ENCODE results near the gene RABL6. TPM values are rescaled to one million over a fixed set of nuclear protein-coding genes. Genes with fewer than 3 reads are reported as not detected.
"Not testable (repeated sequence)": the region's sequence is repeated elsewhere in the genome, so short reads cannot be mapped to it uniquely, and the experiment has no call there.

The RABL6 gene
- polyA plus RNA-seq, 6 donors from 2014 or later: 3.8 to 16.8 (median 9.7) TPM

DNA sequence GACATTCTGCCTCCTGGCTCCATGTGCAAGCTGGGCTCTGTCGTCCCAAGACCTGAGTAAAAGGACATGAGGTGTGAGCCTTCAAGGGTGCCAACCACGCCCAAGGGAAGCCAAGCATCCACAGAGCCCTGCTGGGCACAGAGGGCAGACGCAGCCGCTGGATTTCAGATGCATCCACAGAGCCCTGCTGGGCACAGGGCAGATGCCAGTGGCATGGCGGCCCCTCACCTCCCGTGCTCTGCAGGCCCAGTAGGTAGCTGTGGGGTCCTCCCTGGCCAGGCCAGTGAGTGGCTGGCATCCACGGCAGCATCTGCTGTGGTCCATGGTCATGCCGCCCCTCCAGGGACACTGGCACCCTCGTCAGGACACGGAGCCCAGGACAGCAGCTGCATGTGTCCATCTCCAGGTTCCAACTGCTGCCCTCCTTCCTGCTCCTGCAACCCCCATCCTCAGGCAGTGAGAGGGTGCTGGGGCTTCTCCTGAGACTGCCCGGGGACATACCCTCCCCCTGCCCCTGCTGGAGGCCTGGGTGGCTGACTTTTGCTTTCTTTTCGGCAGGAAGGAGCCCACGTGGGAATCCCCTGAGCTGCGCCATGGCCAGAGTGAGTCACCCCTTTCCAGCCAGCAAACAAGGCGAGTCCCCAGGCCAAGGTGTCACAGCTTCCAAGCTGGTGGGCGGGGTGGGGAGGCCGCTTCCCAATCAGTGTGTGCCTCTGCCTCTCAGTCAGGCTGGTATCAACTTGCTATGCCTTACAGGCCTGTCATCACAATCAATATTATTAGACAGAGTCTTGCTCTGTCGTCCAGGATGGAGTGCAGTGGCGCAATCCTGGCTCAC is 74.6 kb downstream of the RABL6 start:
- ATAC-seq (ENCODE audit: low read depth in 2 of 2) (peak; percentile 24 to 37), DNase-seq (peak; percentile 52)
- peaks cover 14 to 32% (median 20%) of the 10 kb centered on the region in 3 donors for H3K4me1 Mint-ChIP-seq
- H3K27ac Mint-ChIP-seq: peak overlapping the region in 5 of 6 donors; percentile 57 to 87 (median 70)
- H3K27me3 Mint-ChIP-seq: no peaks in the 10 kb centered on the region
- H3K36me3 Mint-ChIP-seq: no peaks in the 10 kb centered on the region
- H3K9me3 Mint-ChIP-seq: no peaks in the 10 kb centered on the region
- peak overlapping the region; percentile 35 to 80 (median 74) for H3K4me3 Mint-ChIP-seq

DNA sequence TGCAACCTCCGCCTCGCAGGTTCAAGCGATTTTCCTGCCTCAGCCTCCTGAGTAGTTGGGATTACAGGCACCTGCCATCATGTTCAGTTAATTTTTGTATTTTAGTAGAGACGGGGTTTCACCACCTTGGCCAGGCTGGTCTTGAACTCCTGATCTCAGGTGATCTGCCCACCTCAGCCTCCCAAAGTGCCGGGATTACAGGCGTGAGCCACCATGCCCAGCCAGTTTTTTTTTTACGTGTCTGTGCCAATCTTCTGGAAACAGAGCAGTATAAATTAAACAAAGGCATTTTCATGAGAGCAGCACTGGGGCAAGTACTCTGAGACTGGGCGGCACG is 75.2 kb downstream of the RABL6 start:
- H3K4me3 Mint-ChIP-seq: peak overlapping the region; percentile 15 to 80 (median 74)
- ATAC-seq (ENCODE audit: low read depth in 2 of 2): not testable (repeated sequence)

GRCh38 chr9:136883670-136884069 is 75.9 kb downstream of the RABL6 start:
- H3K4me1 Mint-ChIP-seq: peaks cover 20 to 42% (median 29%) of the 10 kb centered on the region in 3 donors

More for the DNA sequence above, 75.2 kb downstream of the RABL6 start:
- not testable (repeated sequence) for H3K36me3 Mint-ChIP-seq, H3K9me3 Mint-ChIP-seq, H3K27me3 Mint-ChIP-seq, DNase-seq
- H3K27ac Mint-ChIP-seq: peak overlapping the region in 5 of 6 donors; percentile 57 to 87 (median 70)
- peaks cover 18 to 36% (median 21%) of the 10 kb centered on the region in 3 donors for H3K4me1 Mint-ChIP-seq

DNA sequence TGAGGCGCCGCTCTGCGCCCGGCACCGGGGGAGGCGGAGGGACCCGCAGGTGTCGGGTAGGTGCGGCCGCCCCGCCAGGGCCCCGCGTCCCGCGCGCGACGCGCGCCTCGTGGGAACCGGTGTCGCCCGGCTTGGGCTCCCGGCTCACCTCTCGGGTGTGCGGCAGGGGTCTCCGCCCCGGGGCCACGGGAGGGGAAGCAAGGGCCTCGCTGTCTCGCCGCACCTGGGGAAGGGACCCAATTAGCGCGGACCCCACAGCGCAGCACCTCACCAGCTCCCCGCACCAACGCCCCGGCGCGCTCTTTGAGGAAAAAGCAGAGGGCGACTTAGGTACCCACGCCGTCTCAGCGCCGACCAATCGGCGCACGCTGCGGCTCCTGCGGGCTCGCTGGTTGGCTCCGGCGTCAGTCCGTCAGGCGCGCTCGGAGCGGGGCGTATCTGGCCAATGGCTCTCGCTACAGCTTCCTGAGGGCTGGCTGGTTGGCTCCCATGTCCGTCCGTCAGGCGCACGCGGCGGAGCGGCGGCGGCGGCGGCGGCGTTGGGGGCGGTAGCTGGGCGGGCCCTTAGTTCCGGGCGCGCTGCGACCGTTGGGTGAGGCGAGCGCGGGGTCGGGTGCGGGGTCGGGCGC is 78.3 kb downstream of the RABL6 start, which contains the start of gene TRAF2:
Gene TRAF2, plus strand, starts transcription at position 567 of the 629 bp plus-strand sequence. CDS start 12,225 bp downstream, outside the sequence.
- DNase-seq (peak; percentile 97), ATAC-seq (ENCODE audit: low read depth in 2 of 2) (peak; percentile 91 to 92)
- peaks cover 20 to 46% (median 29%) of the 10 kb centered on the region in 3 donors for H3K4me1 Mint-ChIP-seq
- peak within 1 kb of the TSS; percentile 64 to 93 (median 86) for H3K27ac Mint-ChIP-seq
- no peaks in the 10 kb centered on the region for H3K36me3 Mint-ChIP-seq
- no peaks in the 10 kb centered on the region for H3K27me3 Mint-ChIP-seq
- no peaks in the 10 kb centered on the region for H3K9me3 Mint-ChIP-seq
- peak within 1 kb of the TSS; percentile 80 to 91 (median 88) for H3K4me3 Mint-ChIP-seq

More at GRCh38 chr9:136883670-136884069, 75.9 kb downstream of the RABL6 start:
- ATAC-seq (ENCODE audit: low read depth in 2 of 2); H3K36me3 Mint-ChIP-seq; H3K9me3 Mint-ChIP-seq; H3K27me3 Mint-ChIP-seq; DNase-seq: not testable (repeated sequence)
- H3K27ac Mint-ChIP-seq: peak overlapping the region in 1 of 6 donors; percentile 54
- H3K4me3 Mint-ChIP-seq: peak overlapping the region in 5 of 8 donors; percentile 29 to 78 (median 69)

GRCh38 chr9:136886610-136887597 is 79.2 kb downstream of the RABL6 start:
- H3K27me3 Mint-ChIP-seq: no peaks in the 10 kb centered on the region
- H3K36me3 Mint-ChIP-seq: no peaks in the 10 kb centered on the region
- peak; percentile 52 to 54 for ATAC-seq (ENCODE audit: low read depth in 2 of 2)

GRCh38 chr9:136888454-136888853 is 80.7 kb downstream of the RABL6 start:
- Mint-ChIP-seq H3K9me3 (no peaks in the 10 kb centered on the region), H3K4me1 (peaks cover 14 to 42% (median 22%) of the 10 kb centered on the region in 3 donors), H3K27ac (no peak overlapping the region), H3K36me3 (no peaks in the 10 kb centered on the region), H3K27me3 (no peaks in the 10 kb centered on the region), H3K4me3 (peak overlapping the region in 1 of 8 donors; percentile 88)
- no peak for DNase-seq
- ATAC-seq (ENCODE audit: low read depth in 2 of 2): no peak

More at GRCh38 chr9:136886610-136887597, 79.2 kb downstream of the RABL6 start:
- Mint-ChIP-seq H3K4me1 (peaks cover 17 to 47% (median 22%) of the 10 kb centered on the region in 3 donors), H3K27ac (peak overlapping the region; percentile 64 to 93 (median 86)), H3K4me3 (peak overlapping the region; percentile 80 to 91 (median 88)), H3K9me3 (no peaks in the 10 kb centered on the region)
- DNase-seq: peak; percentile 37

- no peaks in the 10 kb centered on the region for H3K27me3 Mint-ChIP-seq
- peaks cover 22 to 51% (median 31%) of the 10 kb centered on the region in 3 donors for H3K4me1 Mint-ChIP-seq
- H3K4me3 Mint-ChIP-seq: peak overlapping the region in 3 of 8 donors; percentile 33 to 50 (median 35)
Observed at GRCh38 chr9:136889858-136890257, 82.1 kb downstream of the RABL6 start.

GRCh38 chr9:136890661-136891060 is 82.9 kb downstream of the RABL6 start:
- H3K4me1 Mint-ChIP-seq: peaks cover 26 to 50% (median 36%) of the 10 kb centered on the region in 3 donors

More at GRCh38 chr9:136889858-136890257, 82.1 kb downstream of the RABL6 start:
- Mint-ChIP-seq H3K27ac (peak overlapping the region in 1 of 6 donors; percentile 85), H3K9me3 (no peaks in the 10 kb centered on the region), H3K36me3 (peaks cover 0 to 5% of the 10 kb centered on the region in 2 donors)
- DNase-seq: no peak
- no peak for ATAC-seq (ENCODE audit: low read depth in 2 of 2)

More at GRCh38 chr9:136890661-136891060, 82.9 kb downstream of the RABL6 start:
- Mint-ChIP-seq H3K4me3 (no peak overlapping the region), H3K27ac (no peak overlapping the region), H3K27me3 (no peaks in the 10 kb centered on the region), H3K9me3 (no peaks in the 10 kb centered on the region), H3K36me3 (peaks cover 0 to 5% of the 10 kb centered on the region in 2 donors)
- no peak for ATAC-seq (ENCODE audit: low read depth in 2 of 2)
- no peak for DNase-seq

Other genes with a start within 250 kb of the RABL6 start
- gene EGFL7, start 145.0 kb upstream of the RABL6 start, polyA plus RNA-seq (ENCODE audit: low read depth in 6 of 6): under 1 TPM in 2 of 6 donors, not detected in 4; 0.33 TPM
- gene AGPAT2, start 120.5 kb upstream of the RABL6 start, polyA plus RNA-seq (ENCODE audit: low read depth in 6 of 6): 10 to 100 TPM; 36.1 to 59.9 (median 48.0) TPM
- gene DIPK1B, start 95.4 kb upstream of the RABL6 start, polyA plus RNA-seq (ENCODE audit: low read depth in 6 of 6): 10 to 100 TPM in 4 of 6 donors, 1 to 10 TPM in 1, under 1 TPM in 1; 0.91 to 71.6 (median 15.1) TPM
- 10 to 100 TPM; 46.1 to 86.0 (median 65.3) TPM for gene LCN10, start 65.0 kb upstream of the RABL6 start, polyA plus RNA-seq (ENCODE audit: low read depth in 6 of 6)
- gene LCN6, start 59.4 kb upstream of the RABL6 start, polyA plus RNA-seq (ENCODE audit: low read depth in 6 of 6): not detected
- 10 to 100 TPM in 2 of 6 donors, under 1 TPM in 3, not detected in 1; 0.39 to 69.1 (median 0.73) TPM for gene LCN8, start 49.7 kb upstream of the RABL6 start, polyA plus RNA-seq (ENCODE audit: low read depth in 6 of 6)
- gene LCN15, start 43.4 kb upstream of the RABL6 start, polyA plus RNA-seq (ENCODE audit: low read depth in 6 of 6): under 1 TPM in 1 of 6 donors, not detected in 5; 0.09 TPM
- gene TMEM141, start 16.6 kb upstream of the RABL6 start, polyA plus RNA-seq (ENCODE audit: low read depth in 6 of 6): 10 to 100 TPM; 29.3 to 47.7 (median 35.7) TPM
- gene CCDC183, start 11.6 kb upstream of the RABL6 start, polyA plus RNA-seq (ENCODE audit: low read depth in 6 of 6): 1 to 10 TPM in 1 of 6 donors, under 1 TPM in 1, not detected in 4; 0.24 to 1.7 TPM
- under 1 TPM in 1 of 6 donors, not detected in 5; 0.08 TPM for gene AJM1, start 34.5 kb downstream of the RABL6 start, polyA plus RNA-seq (ENCODE audit: low read depth in 6 of 6)
- 10 to 100 TPM; 48.0 to 67.7 (median 49.6) TPM for gene PHPT1, start 41.5 kb downstream of the RABL6 start, polyA plus RNA-seq (ENCODE audit: low read depth in 6 of 6)
- gene MAMDC4, start 44.4 kb downstream of the RABL6 start, polyA plus RNA-seq (ENCODE audit: low read depth in 6 of 6): not detected
- gene EDF1, start 58.4 kb downstream of the RABL6 start, polyA plus RNA-seq (ENCODE audit: low read depth in 6 of 6): 100 to 1,000 TPM; 267 to 324 (median 299) TPM
- gene TRAF2, start 78.6 kb downstream of the RABL6 start, polyA plus RNA-seq (ENCODE audit: low read depth in 6 of 6): 10 to 100 TPM; 13.2 to 29.9 (median 18.4) TPM
- 100 to 1,000 TPM in 1 of 6 donors, 10 to 100 TPM in 5; 48.2 to 105 (median 55.1) TPM for gene FBXW5, start 136.8 kb downstream of the RABL6 start, polyA plus RNA-seq (ENCODE audit: low read depth in 6 of 6)
- gene C8G, start 137.3 kb downstream of the RABL6 start, polyA plus RNA-seq (ENCODE audit: low read depth in 6 of 6): not detected
- not detected for gene LCN12, start 144.3 kb downstream of the RABL6 start, polyA plus RNA-seq (ENCODE audit: low read depth in 6 of 6)
- gene PTGDS, start 169.6 kb downstream of the RABL6 start, polyA plus RNA-seq (ENCODE audit: low read depth in 6 of 6): 1 to 10 TPM in 1 of 6 donors, under 1 TPM in 1, not detected in 4; 0.41 to 1.4 TPM
- gene LCNL1, start 175.0 kb downstream of the RABL6 start, polyA plus RNA-seq (ENCODE audit: low read depth in 6 of 6): not detected
- 10 to 100 TPM; 31.7 to 39.8 (median 35.6) TPM for gene PAXX, start 184.5 kb downstream of the RABL6 start, polyA plus RNA-seq (ENCODE audit: low read depth in 6 of 6)
- gene CLIC3, start 188.6 kb downstream of the RABL6 start, polyA plus RNA-seq (ENCODE audit: low read depth in 6 of 6): 1 to 10 TPM in 3 of 6 donors, under 1 TPM in 2, not detected in 1; 0.82 to 2.7 (median 1.1) TPM
- 1 to 10 TPM in 3 of 6 donors, under 1 TPM in 2, not detected in 1; 0.63 to 3.9 (median 1.3) TPM for gene ABCA2, start 220.3 kb downstream of the RABL6 start, polyA plus RNA-seq (ENCODE audit: low read depth in 6 of 6)
- 1 to 10 TPM in 5 of 6 donors, under 1 TPM in 1; 0.93 to 7.4 (median 2.9) TPM for gene FUT7, start 224.1 kb downstream of the RABL6 start, polyA plus RNA-seq (ENCODE audit: low read depth in 6 of 6)
- gene NPDC1, start 238.2 kb downstream of the RABL6 start, polyA plus RNA-seq (ENCODE audit: low read depth in 6 of 6): under 1 TPM in 1 of 6 donors, not detected in 5; 0.68 TPM
- gene ENTPD2, start 246.1 kb downstream of the RABL6 start, polyA plus RNA-seq (ENCODE audit: low read depth in 6 of 6): not detected

All from naive B cell (primary cell).